ENCODE results near the gene FH. TPM values are rescaled to one million over a fixed set of nuclear protein-coding genes. Genes with fewer than 3 reads are reported as not detected.

The FH gene
- total and polyA plus RNA-seq, 10 of the 15 experiments (the other 5 are each of a cell fraction or from before 2014, with no cell fraction given): 44.7 to 124 (median 76.2) TPM

- no peak for TF ChIP-seq CEBPZ (IDR thresholded peaks at IDR 0.05; ENCODE audit: low read depth, low read length)
- no peak for TF ChIP-seq RAD21 (IDR thresholded peaks at IDR 0.05; ENCODE audit: insufficient read depth, low read depth, low read length)
- no peak for TF ChIP-seq NR2C1 (IDR thresholded peaks at IDR 0.05)
- TF ChIP-seq SUZ12 (IDR thresholded peaks at IDR 0.05; ENCODE audit: unreplicated experiment): no peak
- TF ChIP-seq ZNF384 (IDR thresholded peaks at IDR 0.05; ENCODE audit: borderline replicate concordance, low read depth, low read length): no peak
- no peak for TF ChIP-seq EZH2 (IDR thresholded peaks at IDR 0.05; ENCODE audit: borderline replicate concordance, control insufficient read depth, low read depth, low read length)
- TF ChIP-seq MTA2 (IDR thresholded peaks at IDR 0.05; ENCODE audit: low read depth): peak; percentile 70
- TF ChIP-seq NBN (IDR thresholded peaks at IDR 0.05): peak; percentile 75; the same call in 1 of the 2 replicates
- peak; percentile 83; the same call in 1 of the 2 replicates for TF ChIP-seq ATF2 (IDR thresholded peaks at IDR 0.05; ENCODE audit: low read length)
- no peak for TF ChIP-seq RELA (IDR thresholded peaks at IDR 0.05; ENCODE audit: borderline replicate concordance, partially characterized antibody)
- TF ChIP-seq CBX3 (IDR thresholded peaks at IDR 0.05; ENCODE audit: borderline replicate concordance, low read depth): no peak
- no peak for TF ChIP-seq E2F8 (IDR thresholded peaks at IDR 0.05; ENCODE audit: low read depth, partially characterized antibody)
- TF ChIP-seq HDAC6 (IDR thresholded peaks at IDR 0.05; ENCODE audit: unreplicated experiment): no peak
- no peak for TF ChIP-seq FOXK2 (IDR thresholded peaks at IDR 0.05)
- TF ChIP-seq RUNX3 (IDR thresholded peaks at IDR 0.05; ENCODE audit: low read length): peak; percentile 90
- TF ChIP-seq RFX5 (IDR thresholded peaks at IDR 0.05; ENCODE audit: low read depth, low read length): no peak
- TF ChIP-seq TBL1XR1 (IDR thresholded peaks at IDR 0.05; ENCODE audit: low read depth, low read length): peak; percentile 52; the same call in 1 of the 2 replicates
- 0 out of 2 replicates have a peak, but pooled peaks have one; percentile 48 for TF ChIP-seq CBX5 (IDR thresholded peaks at IDR 0.05; ENCODE audit: low read depth)
- peak; percentile 86; the same call in 1 of the 2 replicates for TF ChIP-seq MTA3 (IDR thresholded peaks at IDR 0.05; ENCODE audit: borderline replicate concordance, low read length)
- no peak for TF ChIP-seq MYB (IDR thresholded peaks at IDR 0.05; ENCODE audit: borderline replicate concordance, low read depth, low read length)
- TF ChIP-seq BHLHE40 (IDR thresholded peaks at IDR 0.05; ENCODE audit: borderline replicate concordance in 1 of 2, low read depth in 2 of 2, low read length in 1 of 2): peak; percentile 47 to 56; a peak in 1 of 4 replicates
Measured at GRCh38 chr1:241551759-241552638, 32.4 kb upstream of the FH start (continued).
